ENCODE data around the gene RSL24D1.

DNA sequence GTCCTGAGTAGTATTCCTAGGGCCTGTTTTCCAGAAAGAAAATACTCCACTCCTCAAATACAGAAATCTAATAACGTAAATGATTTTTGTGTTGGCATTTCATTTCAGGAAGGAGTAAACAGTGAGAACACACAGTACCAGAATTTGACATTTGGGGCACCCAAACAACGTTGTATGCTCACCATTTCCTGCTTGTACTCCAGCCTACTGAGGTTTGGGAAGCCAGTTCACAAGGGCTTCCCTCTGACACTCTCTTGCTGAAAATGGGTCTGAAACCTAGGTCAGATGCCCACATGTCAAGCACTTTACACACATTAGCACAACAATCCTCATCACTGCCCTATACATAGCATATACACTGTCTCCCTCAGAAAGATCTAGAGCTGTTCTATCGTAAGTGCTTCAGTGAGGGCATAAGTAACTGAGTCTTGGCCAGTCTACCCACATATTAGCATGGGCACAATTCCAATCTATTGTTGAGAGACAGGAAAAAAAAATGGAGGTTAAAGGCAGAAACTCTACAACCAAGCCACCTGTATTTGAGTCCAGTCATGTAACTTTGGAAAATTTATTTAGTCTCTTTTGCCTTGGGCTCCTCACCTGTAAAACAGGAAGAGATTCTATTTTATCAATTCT, 43.5 kb upstream of the RSL24D1 start:
- TF ChIP-seq POLR2A (IDR thresholded peaks at IDR 0.05) (no peak), POLR2AphosphoS5 (IDR thresholded peaks at IDR 0.05; ENCODE audit: insufficient read depth in 1 of 2, low read depth in 1 of 2) (no peak)
- TF ChIP-seq, protein P1, sequence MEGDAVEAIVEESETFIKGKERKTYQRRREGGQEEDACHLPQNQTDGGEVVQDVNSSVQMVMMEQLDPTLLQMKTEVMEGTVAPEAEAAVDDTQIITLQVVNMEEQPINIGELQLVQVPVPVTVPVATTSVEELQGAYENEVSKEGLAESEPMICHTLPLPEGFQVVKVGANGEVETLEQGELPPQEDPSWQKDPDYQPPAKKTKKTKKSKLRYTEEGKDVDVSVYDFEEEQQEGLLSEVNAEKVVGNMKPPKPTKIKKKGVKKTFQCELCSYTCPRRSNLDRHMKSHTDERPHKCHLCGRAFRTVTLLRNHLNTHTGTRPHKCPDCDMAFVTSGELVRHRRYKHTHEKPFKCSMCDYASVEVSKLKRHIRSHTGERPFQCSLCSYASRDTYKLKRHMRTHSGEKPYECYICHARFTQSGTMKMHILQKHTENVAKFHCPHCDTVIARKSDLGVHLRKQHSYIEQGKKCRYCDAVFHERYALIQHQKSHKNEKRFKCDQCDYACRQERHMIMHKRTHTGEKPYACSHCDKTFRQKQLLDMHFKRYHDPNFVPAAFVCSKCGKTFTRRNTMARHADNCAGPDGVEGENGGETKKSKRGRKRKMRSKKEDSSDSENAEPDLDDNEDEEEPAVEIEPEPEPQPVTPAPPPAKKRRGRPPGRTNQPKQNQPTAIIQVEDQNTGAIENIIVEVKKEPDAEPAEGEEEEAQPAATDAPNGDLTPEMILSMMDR (IDR thresholded peaks at IDR 0.05) = no peak

Data from vagina (tissue), 2 donors.